GM21526 (cell line): ENCODE measurements around the gene CHST7.
A peak's percentile ranks its signal among the peaks of the same experiment; 100 is the strongest.
"Not testable (repeated sequence)": the region's sequence is repeated elsewhere in the genome, so short reads cannot be mapped to it uniquely, and the experiment has no call there.

Experiments
- ATAC-seq: cut with Tn5 transposase; IDR thresholded peaks from one replicate; pipeline ENCODE4 v1.9.1; 2021; ENCODE audit warnings: moderate library complexity; ENCODE audit not compliant: unreplicated experiment, low FRiP score

Gene CHST7, protein sequence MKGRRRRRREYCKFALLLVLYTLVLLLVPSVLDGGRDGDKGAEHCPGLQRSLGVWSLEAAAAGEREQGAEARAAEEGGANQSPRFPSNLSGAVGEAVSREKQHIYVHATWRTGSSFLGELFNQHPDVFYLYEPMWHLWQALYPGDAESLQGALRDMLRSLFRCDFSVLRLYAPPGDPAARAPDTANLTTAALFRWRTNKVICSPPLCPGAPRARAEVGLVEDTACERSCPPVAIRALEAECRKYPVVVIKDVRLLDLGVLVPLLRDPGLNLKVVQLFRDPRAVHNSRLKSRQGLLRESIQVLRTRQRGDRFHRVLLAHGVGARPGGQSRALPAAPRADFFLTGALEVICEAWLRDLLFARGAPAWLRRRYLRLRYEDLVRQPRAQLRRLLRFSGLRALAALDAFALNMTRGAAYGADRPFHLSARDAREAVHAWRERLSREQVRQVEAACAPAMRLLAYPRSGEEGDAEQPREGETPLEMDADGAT

DNA sequence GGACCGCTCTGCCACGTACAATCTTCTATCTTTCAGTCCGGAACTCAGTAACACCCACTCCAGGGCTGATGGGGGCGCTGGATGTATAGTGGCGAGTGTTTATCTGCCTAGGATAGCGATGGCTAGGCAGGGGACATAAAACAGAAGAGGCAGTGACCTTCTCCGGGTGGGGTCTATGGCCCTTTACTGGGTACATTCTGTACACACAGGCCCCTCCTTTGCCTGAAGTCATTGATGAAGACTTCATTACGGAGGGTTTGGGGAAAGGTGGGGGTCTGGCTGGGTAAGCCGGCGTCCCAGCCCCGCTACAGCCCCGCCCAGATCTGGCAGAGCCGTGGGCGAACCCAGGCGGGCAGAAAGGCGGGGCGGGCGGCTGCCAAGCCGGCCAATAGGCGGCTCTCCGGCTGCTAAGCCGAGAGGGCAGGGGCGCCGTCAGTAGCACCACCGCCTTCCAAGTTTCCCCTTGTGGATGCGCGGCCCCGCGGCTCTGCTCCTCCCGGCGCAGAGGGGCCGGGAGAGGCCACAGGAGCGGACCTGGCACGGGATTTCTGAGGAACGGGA lies at the start of gene CHST7:
CHST7 (plus strand) TSS at position 435 of the 561 bp plus-strand sequence. CDS start 167 bp downstream, outside the sequence.
- ATAC-seq = peak; percentile 41

DNA sequence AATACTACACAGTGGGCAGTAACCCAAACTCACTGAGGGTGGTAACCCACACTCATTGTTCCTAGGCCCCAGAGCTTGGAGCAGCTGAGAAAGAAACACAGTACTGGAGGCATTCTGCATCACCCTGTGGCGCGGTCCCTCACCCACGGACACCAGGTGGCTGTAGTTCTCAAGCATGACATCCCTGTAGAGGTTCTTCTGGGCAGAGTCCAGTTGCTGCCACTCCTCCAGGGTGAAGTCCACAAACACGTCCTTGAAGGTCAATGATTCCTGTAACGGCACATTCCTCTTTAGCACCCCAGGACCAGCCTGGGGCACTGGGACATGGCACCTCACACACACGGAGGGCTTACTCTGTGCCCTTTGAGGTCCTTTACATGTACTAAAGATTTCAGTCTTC lies 44.9 kb upstream of the CHST7 start:
- not testable (repeated sequence) for ATAC-seq

DNA sequence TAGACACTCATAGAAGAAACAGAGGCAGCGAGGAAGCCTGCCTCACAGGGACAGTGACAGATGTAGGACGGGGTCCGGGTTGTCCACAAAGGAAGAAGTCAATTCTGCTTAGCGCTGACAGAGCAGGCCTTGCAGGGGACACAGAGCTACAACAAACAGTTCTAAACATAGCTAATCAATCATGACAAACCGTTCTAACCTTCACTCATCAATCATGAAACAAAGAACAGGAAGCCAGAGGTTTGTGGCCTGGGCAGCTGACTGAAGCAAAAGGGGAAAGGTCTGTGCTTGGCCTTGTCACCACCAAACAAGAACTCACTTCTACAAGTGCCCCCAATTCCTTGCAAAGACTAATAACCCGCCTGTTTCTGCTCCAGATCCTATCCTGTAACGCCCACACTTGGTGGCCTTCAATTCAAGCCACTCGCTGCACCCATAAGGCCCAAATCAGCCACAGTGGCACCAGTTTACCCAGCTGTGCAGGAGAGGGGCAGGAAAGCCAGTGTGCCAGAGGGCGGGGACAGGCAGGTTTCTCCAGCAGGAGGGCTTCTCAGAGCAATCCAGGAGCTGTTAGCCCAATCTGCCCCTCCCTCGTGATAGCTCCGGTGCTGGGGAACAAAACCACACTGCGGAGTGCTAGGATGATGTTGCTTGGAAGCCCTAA lies 43.7 kb upstream of the CHST7 start:
- ATAC-seq = not testable (repeated sequence)

DNA sequence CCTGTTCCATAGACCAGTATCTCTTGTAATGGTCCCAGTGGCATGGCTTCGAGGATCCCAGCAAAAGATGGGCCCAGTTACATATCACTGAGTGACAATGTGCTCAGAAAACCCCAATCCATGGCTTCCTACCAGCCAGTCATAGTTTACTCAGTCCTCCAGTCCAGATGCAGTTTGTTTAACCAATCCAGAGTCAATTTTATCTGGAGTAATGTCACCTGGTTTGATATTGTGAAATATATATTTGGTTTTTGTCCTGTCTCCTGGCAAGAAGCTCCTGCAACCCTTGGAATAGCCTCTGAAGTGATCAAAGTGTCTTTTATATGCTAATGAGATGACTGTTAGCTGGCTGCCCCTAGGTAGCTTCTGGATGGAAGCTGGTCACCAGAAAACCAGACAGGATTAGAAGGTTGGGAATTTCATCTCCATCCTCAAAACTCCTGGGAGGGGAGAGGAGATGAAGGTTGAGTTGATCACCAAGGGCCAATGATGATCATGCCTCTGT lies 43.1 kb upstream of the CHST7 start:
- not testable (repeated sequence) for ATAC-seq

DNA sequence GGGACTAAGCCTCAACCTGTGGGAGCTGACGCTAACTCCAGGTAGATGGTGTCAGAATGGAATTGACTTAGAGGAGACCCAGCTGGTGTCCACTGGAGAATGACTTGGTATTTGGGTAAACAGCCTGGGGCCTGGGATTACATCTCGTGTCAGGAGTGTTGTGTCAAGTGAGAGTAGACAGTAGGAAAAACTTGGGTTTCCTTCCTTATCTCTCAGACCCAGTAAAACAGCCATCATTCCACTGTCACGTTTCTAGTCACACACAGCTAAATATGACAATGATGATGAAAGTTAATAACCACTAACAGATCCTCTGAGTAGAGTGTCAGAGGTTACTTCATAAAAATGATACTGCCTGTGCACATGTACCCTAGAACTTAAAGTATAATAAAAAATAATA lies 42.1 kb upstream of the CHST7 start:
- ATAC-seq = no peak

DNA sequence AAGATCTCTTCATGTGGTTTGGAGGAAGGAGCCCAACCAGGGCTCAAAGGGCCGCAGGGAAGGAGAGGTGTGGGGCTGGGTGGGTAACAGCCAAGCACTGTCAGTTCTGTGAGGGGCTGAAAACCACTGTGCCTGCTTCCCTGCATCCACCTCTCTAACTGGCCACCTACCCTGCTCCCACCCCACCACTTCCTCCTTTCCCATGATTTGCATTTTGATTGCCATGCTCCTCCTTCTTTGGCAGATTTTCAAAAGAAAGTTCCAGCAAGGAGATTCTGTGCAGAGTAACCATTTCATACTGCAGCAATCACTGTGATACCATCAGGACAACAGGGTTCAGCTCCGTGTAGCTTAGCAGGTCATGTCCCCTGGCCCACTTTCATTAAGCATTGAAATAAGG lies 30.1 kb upstream of the CHST7 start:
- no peak for ATAC-seq

DNA sequence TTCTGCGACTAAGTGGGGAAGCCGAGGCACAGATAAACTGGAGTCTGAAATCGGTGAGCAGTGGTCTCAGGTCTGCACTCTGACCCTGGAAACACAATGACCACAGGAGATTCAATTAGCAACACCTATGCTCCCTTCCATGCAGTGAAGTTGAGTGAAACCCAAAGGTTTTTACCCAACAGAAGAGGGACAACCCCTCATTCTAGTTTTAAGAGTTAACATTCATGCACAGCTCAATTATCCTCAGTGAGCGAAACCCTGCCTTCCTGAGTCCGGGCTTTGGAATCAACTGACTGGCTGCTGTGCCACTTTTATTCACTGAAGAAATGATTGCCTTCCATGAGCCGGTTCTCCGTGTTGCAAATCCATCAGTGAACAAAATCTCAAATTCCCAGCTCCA lies 29.0 kb upstream of the CHST7 start:
- not testable (repeated sequence) for ATAC-seq

DNA sequence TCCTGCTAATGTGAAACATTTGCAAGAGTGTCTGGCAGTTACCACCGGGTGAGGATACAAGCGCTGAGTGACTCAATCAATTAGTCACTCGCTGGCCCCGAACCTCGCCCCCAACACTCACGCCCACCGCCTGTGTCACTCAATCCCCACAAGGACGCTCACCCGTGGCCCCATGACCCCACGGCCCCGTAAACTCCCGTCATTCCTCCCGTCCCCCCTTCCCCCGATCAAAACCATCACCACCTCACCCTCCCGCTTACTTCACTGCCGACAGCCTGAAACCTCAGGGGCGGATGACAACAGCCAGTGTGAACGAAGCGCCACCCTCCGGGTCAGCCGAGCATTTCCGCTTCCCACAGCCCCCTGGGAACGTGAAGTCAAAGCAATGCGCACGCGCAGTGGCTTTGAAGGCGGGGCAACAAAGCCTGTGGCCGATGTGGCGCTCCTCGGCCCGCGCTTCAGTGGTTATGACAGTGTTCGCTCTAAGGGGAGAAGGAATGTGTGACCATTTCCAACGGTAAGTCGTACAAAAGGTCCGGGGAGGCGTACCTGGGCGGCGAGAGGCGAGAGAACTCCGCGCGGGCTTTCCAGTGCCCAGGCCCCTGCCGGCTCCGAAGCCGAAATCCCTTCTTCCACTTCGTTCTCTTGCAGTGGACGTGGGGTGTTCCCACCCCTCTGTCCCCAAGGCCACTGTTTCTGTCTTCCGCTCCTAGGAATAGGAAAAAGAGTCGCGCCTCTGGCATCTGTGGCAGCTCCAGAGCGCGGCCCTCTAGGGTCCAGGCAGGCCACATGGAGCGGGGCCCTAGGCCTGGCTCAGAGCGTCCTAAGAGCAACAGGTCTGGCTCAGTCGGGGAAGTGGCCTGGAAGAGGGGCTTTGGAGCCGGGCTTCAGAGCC lies 28.2 kb upstream of the CHST7 start, which contains the start of gene ZNF674:
ZNF674 (minus strand) TSS at position 311 of the 895 bp plus-strand sequence. CDS start 3,334 bp downstream, outside the sequence.
- peak; percentile 88 for ATAC-seq

DNA sequence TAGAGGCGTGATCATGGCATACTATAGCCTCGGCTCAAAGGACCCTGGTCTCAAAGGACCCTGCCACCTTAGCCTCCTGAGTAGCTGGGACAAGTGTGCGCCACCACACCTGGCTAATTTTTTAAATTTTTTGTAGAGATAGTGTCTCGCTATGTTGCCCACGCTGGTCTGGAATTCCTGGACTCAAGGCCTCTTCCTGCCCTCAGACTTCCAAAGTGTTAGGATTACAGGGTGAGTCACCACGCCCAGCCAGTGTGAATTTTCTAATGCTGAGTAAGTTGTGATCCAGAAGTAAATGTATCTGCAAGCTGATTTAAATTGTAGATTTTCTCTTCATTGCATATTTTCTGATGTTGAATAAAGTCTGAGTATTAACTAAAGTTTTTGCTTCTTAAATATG lies 25.7 kb upstream of the CHST7 start:
- no peak for ATAC-seq

DNA sequence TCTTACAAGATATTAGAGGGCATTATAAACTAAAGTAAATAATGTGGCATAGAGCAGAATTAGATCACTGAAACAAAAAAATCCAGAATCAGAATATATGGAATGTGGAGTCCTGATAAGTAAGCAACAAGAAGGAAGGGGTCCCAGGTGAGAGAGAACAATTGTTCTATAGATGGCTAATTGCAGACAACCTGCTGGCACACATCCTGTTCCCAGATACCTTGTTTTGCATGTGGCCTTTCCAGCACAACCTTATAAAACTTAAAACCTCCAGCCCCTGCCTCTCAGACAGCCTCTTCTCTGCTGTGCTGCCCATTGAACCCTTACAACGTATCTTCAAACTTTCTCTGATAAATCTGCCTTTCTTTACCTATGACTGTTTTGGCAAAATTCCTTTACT lies 23.7 kb upstream of the CHST7 start:
- ATAC-seq = no peak

DNA sequence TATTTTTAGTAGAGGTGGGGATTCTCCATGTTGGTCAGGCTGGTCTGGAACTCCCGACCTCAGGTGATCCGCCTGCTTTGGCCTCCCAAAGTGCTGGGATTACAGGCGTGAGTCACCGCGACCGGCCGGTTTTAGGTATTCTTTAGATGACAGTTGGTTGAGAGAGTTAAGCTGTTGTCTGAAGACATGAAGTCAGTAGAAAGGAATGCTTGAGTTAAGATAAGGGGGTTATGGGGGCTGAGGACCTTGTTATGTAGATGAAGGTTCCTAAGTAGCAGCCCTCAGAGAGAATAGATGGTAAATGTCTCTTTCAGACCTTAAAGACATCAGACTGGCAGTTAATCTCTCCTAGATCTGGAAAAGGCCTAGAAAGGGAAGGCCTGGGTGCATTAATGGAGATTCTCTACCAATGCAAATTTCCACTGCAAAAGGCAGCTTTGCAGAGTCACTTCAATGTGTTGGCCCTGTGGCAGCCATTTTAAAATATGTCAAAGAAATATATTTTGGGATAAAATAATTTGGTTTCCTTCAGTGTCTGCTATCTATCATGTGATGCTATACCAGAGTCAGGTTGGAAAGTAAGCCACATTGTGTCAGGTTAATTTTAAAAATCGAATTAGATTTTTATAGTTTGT lies 22.0 kb upstream of the CHST7 start:
- ATAC-seq = no peak

DNA sequence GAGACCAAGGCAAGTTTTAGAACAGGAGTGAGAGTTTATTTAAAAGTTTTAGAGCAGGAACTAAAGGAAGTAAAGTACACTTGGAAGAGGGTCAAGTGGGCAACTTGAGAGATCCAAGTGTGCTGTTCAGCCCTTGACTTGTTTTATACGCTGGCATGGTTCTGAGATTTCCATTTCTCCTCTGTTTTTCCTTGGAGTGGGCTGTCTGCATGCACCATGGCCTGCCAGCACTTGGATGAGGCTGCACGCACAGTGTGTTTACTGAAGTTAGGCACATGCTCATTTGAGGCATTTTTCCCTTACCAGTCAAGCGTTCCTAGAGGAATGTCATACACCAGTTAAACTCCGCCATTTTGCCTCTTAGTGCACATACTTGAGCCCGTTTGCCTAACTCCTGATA lies 19.6 kb upstream of the CHST7 start:
- no peak for ATAC-seq

DNA sequence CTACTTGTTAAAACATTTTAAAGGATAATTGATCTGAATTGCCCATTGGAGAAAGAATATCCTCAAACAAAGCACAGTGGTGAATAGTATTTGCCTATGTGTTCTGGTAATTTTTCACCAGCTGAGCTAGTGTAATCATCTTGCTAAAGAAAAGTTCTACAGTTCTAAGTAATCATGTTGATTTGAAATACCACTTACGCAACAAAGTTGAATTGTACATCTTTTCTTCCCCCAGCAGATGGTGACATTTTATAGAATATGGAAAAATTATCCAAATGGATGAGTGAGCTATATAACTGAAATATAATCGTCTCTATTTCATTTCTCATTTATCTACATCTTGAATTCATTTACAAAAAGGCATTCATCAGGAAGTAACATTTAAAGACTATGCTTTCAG lies 18.6 kb upstream of the CHST7 start:
- no peak for ATAC-seq

DNA sequence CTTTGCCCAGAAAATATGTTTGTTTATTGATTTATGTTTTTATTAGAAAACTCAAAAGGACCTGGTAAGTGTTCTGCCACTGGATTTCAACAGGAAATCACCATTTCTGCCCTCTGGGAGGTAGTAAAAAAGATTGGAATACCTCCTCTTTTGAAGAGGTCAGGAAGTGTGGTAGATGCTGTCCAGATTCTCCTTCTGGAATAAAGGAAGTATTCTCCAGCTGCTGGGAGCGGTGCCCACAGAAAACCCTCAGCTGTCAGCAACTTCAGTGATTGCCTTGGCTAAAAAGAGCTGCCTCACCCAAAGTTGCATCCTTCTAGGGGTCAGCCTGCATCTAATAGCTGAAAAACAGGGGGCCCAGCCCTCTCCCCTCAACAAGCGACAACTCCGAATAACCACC lies 14.5 kb upstream of the CHST7 start:
- no peak for ATAC-seq

DNA sequence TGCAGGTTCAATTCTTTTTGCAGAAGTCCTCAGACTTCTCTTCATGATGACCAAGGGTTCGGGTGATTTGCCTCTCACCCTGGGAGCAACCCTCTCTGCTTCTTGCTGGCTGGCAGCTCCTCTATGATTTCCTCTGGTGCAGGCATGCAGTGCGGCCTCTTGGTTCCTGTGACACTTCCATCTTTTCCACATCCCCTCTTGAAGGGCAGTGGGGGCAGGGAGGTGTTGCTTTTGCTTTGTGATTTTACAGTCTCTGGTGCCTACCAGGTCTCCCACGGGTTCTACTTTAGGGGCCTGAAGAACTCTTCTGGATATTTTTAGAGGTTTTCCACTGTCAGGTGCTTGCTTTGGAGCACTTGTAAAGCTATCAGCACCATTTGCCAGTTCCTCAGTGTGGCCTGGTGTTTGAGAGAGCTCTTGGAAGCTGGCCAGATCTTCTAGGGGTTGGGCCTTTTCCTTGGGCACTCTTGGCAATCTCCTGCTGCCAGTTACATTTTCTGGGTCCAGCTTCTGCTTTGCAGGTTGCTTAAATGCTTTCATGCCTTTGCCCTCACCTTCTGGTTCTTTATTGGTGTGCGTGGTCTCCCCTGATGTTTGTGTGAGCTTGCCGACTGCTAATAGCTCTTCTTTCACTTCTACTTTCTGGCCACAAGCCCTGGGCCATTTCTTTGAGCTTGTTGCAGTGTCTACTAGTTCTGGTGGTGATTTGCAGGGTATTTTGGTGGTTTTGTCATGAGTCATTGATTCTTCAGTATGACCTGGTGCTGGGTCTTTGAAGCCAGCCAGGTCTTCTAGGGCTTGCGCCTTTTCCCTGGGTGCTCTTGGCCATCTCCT lies 11.5 kb upstream of the CHST7 start:
- ATAC-seq = peak; percentile 96

DNA sequence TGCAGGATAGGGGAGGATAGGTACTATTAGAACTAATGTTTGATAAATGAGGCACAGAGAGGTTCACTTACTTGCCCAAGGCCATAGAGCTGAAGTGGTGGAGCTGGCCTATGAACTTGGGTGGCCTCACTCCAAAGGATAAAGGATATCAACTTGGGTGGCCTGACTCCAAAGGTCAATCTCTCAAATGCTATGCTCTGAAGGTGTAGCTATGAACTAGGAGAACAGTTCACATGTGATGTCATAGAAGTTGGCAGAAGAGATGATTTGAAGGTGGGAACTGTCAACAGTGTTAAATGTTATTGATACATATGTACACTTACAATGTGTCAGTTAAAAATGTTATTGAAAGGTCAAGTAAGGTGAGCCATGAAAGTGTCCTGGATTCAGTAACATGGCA lies 6.2 kb upstream of the CHST7 start:
- no peak for ATAC-seq

DNA sequence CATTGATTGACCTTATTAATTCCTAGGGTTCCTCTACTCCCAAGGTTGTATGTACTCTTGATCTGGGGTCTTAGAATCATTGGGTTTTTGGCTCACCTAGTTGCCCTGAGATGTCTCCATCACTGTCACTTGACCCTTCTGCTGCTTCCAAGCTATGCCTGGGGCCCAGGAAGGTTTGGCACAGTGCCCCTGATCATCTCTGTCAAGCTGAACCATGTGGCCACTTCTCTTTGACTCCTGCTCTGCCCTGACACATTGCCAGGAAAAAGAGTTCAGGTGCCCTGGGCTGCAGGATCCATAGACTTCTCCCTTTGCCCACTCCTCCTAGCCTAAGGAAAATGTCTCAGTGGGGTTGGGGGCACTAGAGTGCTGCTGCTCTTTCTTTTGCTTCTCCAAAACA lies 3.9 kb upstream of the CHST7 start:
- ATAC-seq = no peak

DNA sequence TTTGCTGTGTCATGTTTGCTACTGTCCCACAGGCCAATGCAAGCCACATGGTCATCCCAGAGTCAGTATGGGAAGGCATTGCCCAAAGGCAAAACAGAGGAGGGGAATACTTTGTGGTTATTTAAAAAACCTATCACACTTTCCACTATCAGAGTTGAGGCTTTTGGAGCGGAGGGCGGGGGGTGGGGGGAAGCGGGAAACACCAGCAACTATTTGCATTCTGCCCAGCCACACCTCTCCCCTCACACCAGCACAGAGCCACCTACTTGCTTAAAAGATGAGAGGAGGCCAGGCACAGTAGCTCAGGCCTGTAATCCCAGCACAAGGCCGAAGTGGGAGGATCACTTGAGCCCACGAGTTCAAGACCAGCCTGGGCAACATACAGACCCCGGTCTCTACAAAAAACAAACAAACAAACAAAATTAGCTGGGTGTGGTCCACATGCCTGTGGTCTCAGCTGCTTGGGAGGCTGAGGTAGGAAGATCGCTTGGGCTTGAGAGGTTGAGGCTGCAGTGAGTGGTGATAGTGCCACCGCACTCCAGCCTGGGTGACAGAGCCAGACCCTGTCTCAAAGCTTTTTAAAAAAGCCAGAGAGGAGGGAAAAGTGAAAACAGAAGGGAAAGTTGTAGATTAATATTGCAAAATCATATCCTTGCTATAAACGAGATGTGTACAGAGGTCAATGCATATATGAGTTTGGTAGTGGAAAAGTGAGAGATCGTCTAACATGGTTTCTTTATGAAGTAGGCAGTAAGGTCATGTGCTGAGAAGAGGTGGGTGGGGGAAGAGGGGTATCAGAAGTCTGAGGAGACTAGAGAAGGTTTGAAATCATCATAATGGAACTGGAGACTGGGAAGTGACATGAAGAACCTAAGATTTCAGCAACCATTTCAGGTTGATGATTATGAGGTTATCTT lies 1.9 kb upstream of the CHST7 start:
- no peak for ATAC-seq
